Stimulated activated memory B cell treated with anti-CD40 and anti-IgM and Interleukin-4, amounts not matched to agents 10 μg/mL and 1 μg/mL and 100 μg/mL, for 72 hours (primary cell): ENCODE results near the gene KCNE1.
"Not testable (repeated sequence)": the region's sequence is repeated elsewhere in the genome, so short reads cannot be mapped to it uniquely, and the experiment has no call there.

ENCODE experiments used
- ATAC-seq: fragments of 150-1000 bp; cut with Tn5 transposase; 2 replicates; pipeline ENCODE4 v1.10.0; 2021
- H3K27ac Mint-ChIP-seq: one replicate; pipeline ENCODE4 v1.8.0; 2022; ENCODE audit warnings: mild to moderate bottlenecking, mixed read lengths
- H3K27me3 Mint-ChIP-seq: one replicate; pipeline ENCODE4 v1.8.0; 2022; ENCODE audit warnings: mixed read lengths
- H3K36me3 Mint-ChIP-seq: one replicate; pipeline ENCODE4 v1.8.0; 2022; ENCODE audit warnings: mixed read lengths
- H3K4me1 Mint-ChIP-seq: one replicate; pipeline ENCODE4 v1.8.0; 2022; ENCODE audit warnings: mixed read lengths
- H3K4me3 Mint-ChIP-seq: one replicate; pipeline ENCODE4 v1.8.0; 2022; ENCODE audit warnings: mild to moderate bottlenecking, moderate library complexity, mixed read lengths
- H3K9me3 Mint-ChIP-seq: one replicate; pipeline ENCODE4 v1.8.0; 2022; ENCODE audit warnings: mixed read lengths

The KCNE1 gene

GRCh38 chr21:34443486-34443885 is 68.5 kb downstream of the KCNE1 start:
- H3K27ac Mint-ChIP-seq, H3K36me3 Mint-ChIP-seq, H3K4me1 Mint-ChIP-seq, H3K9me3 Mint-ChIP-seq, H3K27me3 Mint-ChIP-seq, H3K4me3 Mint-ChIP-seq: not testable (repeated sequence)
- ATAC-seq = peak; percentile 59

- H3K9me3 Mint-ChIP-seq, H3K27ac Mint-ChIP-seq, H3K4me1 Mint-ChIP-seq, H3K27me3 Mint-ChIP-seq, H3K36me3 Mint-ChIP-seq, ATAC-seq, H3K4me3 Mint-ChIP-seq: not testable (repeated sequence)
These were observed 82.3 kb downstream of the KCNE1 start for GRCh38 chr21:34429710-34430109.

GRCh38 chr21:34428441-34428840 is 83.6 kb downstream of the KCNE1 start:
- H3K9me3 Mint-ChIP-seq = not testable (repeated sequence)

DNA sequence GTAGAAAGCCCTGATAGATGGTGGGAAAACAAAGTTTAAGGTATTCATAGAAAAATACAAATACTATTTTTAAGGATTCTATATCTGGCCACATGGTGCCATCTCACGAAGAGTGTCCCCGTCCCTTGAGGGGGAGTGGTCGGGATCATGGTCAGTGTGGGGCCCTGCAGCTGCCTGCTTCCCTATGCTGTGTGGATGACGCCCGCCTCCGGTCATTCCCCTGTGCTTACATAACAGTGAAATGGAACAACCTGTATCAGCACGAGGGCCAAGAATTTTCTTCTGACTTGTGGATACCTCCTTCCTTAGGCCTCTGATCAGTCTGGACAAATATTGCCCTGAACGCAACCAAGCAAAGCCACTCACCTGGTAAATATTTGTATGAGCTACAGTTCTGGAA is 84.7 kb downstream of the KCNE1 start:
- H3K27ac Mint-ChIP-seq, H3K4me3 Mint-ChIP-seq, H3K9me3 Mint-ChIP-seq, H3K4me1 Mint-ChIP-seq, ATAC-seq, H3K27me3 Mint-ChIP-seq, H3K36me3 Mint-ChIP-seq: not testable (repeated sequence)

More at GRCh38 chr21:34428441-34428840, 83.6 kb downstream of the KCNE1 start:
- H3K27me3 Mint-ChIP-seq, H3K36me3 Mint-ChIP-seq, H3K4me3 Mint-ChIP-seq, H3K27ac Mint-ChIP-seq, ATAC-seq, H3K4me1 Mint-ChIP-seq: not testable (repeated sequence)

GRCh38 chr21:34423805-34424204 is 88.2 kb downstream of the KCNE1 start, which contains the start of gene SMIM34:
SMIM34 (minus strand) TSS chr21:34423951; CDS start chr21:34423839, 112 bp downstream.
- not testable (repeated sequence) for ATAC-seq, H3K27me3 Mint-ChIP-seq, H3K4me1 Mint-ChIP-seq, H3K36me3 Mint-ChIP-seq, H3K4me3 Mint-ChIP-seq, H3K9me3 Mint-ChIP-seq, H3K27ac Mint-ChIP-seq

GRCh38 chr21:34417448-34418077 is 94.4 kb downstream of the KCNE1 start:
- not testable (repeated sequence) for H3K27me3 Mint-ChIP-seq, H3K4me3 Mint-ChIP-seq, H3K4me1 Mint-ChIP-seq, H3K27ac Mint-ChIP-seq, H3K9me3 Mint-ChIP-seq, H3K36me3 Mint-ChIP-seq
- ATAC-seq = peak; percentile 55

DNA sequence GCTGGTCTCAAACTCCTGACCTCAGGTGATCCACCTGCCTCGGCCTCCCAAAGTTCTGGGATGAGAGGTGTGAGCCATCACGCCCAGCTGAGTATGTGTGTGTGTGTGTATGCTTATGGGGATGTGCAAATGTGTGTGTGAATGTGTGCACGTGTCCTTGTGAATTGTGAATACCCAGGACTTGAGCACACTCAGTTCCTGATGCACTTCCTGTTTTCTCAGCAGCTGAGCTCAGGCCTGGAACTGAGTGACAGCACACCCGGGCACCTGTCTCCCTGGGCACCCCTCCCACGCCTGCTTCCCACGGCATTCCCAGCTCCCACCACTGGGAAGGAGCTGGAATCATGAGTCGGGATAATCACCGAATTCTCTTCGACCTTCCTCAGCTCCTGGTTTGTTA is 104.7 kb downstream of the KCNE1 start:
- not testable (repeated sequence) for H3K27ac Mint-ChIP-seq, H3K9me3 Mint-ChIP-seq, ATAC-seq, H3K27me3 Mint-ChIP-seq, H3K4me1 Mint-ChIP-seq, H3K36me3 Mint-ChIP-seq, H3K4me3 Mint-ChIP-seq

- H3K4me1 Mint-ChIP-seq, H3K36me3 Mint-ChIP-seq, H3K9me3 Mint-ChIP-seq, H3K27ac Mint-ChIP-seq, H3K27me3 Mint-ChIP-seq, ATAC-seq, H3K4me3 Mint-ChIP-seq: not testable (repeated sequence)
These were observed 105.3 kb downstream of the KCNE1 start for GRCh38 chr21:34406676-34407075.

DNA sequence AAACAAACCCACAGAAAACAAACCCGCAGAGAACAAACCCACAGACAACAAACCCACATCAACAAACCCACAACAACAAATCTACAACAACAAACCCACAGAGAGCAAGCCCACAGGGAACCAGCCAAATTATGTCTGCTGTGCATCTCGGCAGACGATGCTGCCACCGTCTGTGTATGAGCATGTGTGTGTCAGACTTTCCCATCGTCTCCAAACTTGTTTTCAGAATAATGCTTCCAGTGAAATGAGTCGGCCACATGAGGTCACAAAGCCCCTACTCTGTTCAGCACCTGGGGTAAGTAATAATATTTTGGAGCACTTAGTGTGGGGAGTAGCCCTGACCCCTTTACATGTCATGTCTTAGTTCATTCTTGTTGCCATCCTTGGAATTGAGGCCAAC is 105.9 kb downstream of the KCNE1 start:
- not testable (repeated sequence) for H3K27ac Mint-ChIP-seq, ATAC-seq

GRCh38 chr21:34405686-34406085 is 106.3 kb downstream of the KCNE1 start:
- H3K9me3 Mint-ChIP-seq, H3K36me3 Mint-ChIP-seq, H3K27ac Mint-ChIP-seq, H3K27me3 Mint-ChIP-seq, ATAC-seq, H3K4me1 Mint-ChIP-seq, H3K4me3 Mint-ChIP-seq: not testable (repeated sequence)

More for the DNA sequence above, 105.9 kb downstream of the KCNE1 start:
- not testable (repeated sequence) for H3K36me3 Mint-ChIP-seq, H3K27me3 Mint-ChIP-seq, H3K4me1 Mint-ChIP-seq, H3K9me3 Mint-ChIP-seq, H3K4me3 Mint-ChIP-seq

DNA sequence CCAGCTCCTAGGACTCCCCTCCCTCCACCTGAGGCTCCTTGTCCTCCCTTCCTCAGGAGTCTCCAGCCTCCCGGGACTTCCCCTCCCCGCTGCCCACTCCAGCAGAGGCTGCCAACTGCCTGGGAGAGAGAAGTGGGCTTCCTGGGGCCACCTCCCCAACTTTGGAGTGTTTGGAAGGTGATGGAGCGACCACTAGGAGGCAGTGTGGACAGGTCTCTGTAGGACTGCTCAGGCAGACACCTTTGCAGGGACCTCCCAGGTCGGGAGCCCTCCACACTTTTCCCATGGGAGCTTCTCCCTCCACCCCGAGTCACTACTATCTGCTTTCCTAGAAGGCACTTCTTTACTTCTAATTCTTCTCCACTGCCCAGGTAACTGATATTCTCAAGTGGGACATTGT is 107.3 kb downstream of the KCNE1 start:
- not testable (repeated sequence) for H3K9me3 Mint-ChIP-seq, H3K4me3 Mint-ChIP-seq, H3K4me1 Mint-ChIP-seq, H3K27ac Mint-ChIP-seq, H3K36me3 Mint-ChIP-seq, H3K27me3 Mint-ChIP-seq, ATAC-seq

DNA sequence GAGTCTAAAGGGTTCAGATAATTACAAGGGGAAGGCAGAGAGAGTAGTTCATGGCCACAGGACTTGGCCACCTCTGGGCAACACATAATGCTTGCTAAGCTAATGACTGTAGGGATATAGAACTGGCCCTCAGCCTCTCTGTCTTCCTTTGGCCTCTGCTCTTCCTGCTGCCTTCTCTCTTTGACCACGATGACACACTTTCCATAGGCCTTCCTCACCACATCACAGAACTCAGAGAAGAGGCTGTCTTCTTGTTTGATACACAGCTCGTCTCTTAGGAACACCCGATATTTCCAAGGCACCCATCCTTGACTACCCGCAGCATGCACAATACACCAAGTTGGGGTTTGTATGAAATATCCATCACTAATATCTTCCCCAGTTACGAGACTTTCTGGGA is 111.5 kb downstream of the KCNE1 start:
- not testable (repeated sequence) for H3K9me3 Mint-ChIP-seq, H3K4me3 Mint-ChIP-seq, H3K27me3 Mint-ChIP-seq, H3K27ac Mint-ChIP-seq, H3K36me3 Mint-ChIP-seq, ATAC-seq, H3K4me1 Mint-ChIP-seq
